Vagina (tissue), 2 donors: ENCODE measurements around the gene JAM3.

ENCODE experiments used
- POLR2A ChIP-seq, 2 donors: fragments of 450-650 bp; IDR thresholded peaks; one replicate each; pipeline ENCODE4 v1.6.1; 2017; ENCODE audit warnings: antibody characterized with exemption in 2 of 2, mild to moderate bottlenecking in 2 of 2, moderate library complexity in 2 of 2
- TF ChIP-seq, protein P1 (sequence below), 3 experiments: fragments of 450-650 bp in 2 of 3; fragments of 200-600 bp in 1 of 3; sonication (generic) in 1 of 3; IDR thresholded peaks; one replicate each; pipeline ENCODE4 v1.5.1; 2017 to 2019; ENCODE audit warnings: antibody characterized with exemption in 3 of 3, mild to moderate bottlenecking in 2 of 3, moderate library complexity in 2 of 3

DNA sequence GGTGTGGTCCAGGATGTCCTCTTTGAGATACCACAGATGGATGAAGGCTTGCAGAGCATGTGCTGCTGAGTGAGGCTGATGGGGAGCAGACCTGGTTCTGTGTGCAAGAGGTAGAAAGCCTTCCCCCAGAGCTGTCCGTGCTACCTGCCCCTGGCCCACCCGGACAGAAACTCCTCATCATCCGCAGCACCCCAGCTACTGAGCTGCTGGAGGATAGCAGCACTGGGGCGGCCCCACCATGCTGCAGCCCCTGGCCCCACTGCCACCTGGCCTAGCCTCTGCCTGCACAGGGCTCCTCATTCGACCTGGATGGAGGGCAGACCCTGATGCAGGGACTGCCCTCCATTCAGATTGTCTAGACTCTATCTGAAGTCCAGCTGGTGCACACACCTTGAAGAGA, 104.4 kb downstream of the JAM3 start:
- TF ChIP-seq, protein P1, sequence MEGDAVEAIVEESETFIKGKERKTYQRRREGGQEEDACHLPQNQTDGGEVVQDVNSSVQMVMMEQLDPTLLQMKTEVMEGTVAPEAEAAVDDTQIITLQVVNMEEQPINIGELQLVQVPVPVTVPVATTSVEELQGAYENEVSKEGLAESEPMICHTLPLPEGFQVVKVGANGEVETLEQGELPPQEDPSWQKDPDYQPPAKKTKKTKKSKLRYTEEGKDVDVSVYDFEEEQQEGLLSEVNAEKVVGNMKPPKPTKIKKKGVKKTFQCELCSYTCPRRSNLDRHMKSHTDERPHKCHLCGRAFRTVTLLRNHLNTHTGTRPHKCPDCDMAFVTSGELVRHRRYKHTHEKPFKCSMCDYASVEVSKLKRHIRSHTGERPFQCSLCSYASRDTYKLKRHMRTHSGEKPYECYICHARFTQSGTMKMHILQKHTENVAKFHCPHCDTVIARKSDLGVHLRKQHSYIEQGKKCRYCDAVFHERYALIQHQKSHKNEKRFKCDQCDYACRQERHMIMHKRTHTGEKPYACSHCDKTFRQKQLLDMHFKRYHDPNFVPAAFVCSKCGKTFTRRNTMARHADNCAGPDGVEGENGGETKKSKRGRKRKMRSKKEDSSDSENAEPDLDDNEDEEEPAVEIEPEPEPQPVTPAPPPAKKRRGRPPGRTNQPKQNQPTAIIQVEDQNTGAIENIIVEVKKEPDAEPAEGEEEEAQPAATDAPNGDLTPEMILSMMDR (IDR thresholded peaks at IDR 0.05): no peak
- no peak for TF ChIP-seq POLR2A (IDR thresholded peaks at IDR 0.05)
